Natural killer cell (primary cell): ENCODE results near the gene NT5C2. TPM values are rescaled to one million over a fixed set of nuclear protein-coding genes. Genes with fewer than 3 reads are reported as not detected.
"Not testable (repeated sequence)": the region's sequence is repeated elsewhere in the genome, so short reads cannot be mapped to it uniquely, and the experiment has no call there.

Experiments used
- ATAC-seq, 3 donors: fragments of 150-1000 bp in 2 of 3; fragments of 200-7000 bp in 1 of 3; cut with Tn5 transposase; 1 replicate in 1 of 3; 2 replicates in 2 of 3; pipeline ENCODE4 v1.10.0; 2021; ENCODE audit warnings: mild to moderate bottlenecking in 2 of 3, moderate library complexity in 2 of 3
- DNase-seq, 2 donors: peaks; one replicate each; pipeline versions ENCODE4 v3.0.0 to v3.0.0-alpha.2; 2013 to 2021; ENCODE audit warnings: mixed read lengths in 1 of 2
- H3K27ac ChIP-seq: one replicate; pipeline ENCODE4 v1.5.1; 2013; ENCODE audit warnings: mild to moderate bottlenecking, low read length
- H3K27me3 ChIP-seq: one replicate; pipeline ENCODE4 v1.6.1; 2013; ENCODE audit warnings: low read length; ENCODE audit not compliant: control insufficient read depth, insufficient read depth
- H3K36me3 ChIP-seq: one replicate; pipeline ENCODE4 v1.6.1; 2013; ENCODE audit warnings: low read length; ENCODE audit not compliant: control insufficient read depth, insufficient read depth
- H3K4me1 ChIP-seq: one replicate; pipeline ENCODE4 v1.6.1; 2013; ENCODE audit warnings: low read length; ENCODE audit not compliant: control insufficient read depth, insufficient read depth
- H3K4me3 ChIP-seq: one replicate; pipeline ENCODE4 v1.5.1; 2013; ENCODE audit warnings: low read length
- H3K9me3 ChIP-seq: one replicate; pipeline ENCODE4 v1.6.1; 2013; ENCODE audit warnings: low read length; ENCODE audit not compliant: control insufficient read depth, insufficient read depth
- H3K27ac Mint-ChIP-seq, 2 donors: one replicate each; pipeline ENCODE4 v1.8.0; 2022; ENCODE audit warnings: mild to moderate bottlenecking in 2 of 2, mixed read lengths in 2 of 2, moderate library complexity in 1 of 2
- H3K27me3 Mint-ChIP-seq, 2 donors: one replicate each; pipeline ENCODE4 v1.8.0; 2022; ENCODE audit warnings: low read depth in 2 of 2, mixed read lengths in 2 of 2
- H3K36me3 Mint-ChIP-seq: one replicate; pipeline ENCODE4 v1.8.0; 2022; ENCODE audit warnings: mixed read lengths
- H3K4me1 Mint-ChIP-seq, 2 donors: one replicate each; pipeline ENCODE4 v1.8.0; 2022; ENCODE audit warnings: mixed read lengths in 2 of 2
- H3K4me3 Mint-ChIP-seq: one replicate; pipeline ENCODE4 v1.8.0; 2022; ENCODE audit warnings: mild to moderate bottlenecking, moderate library complexity, mixed read lengths
- H3K9me3 Mint-ChIP-seq, 2 donors: one replicate each; pipeline ENCODE4 v1.8.0; 2022; ENCODE audit warnings: mixed read lengths in 2 of 2
- WGBS: methylation state at CpG from one replicate; pipeline ENCODE4 v1.1.7; 2013; ENCODE audit warnings: missing lambda C conversion rate; ENCODE audit not compliant: insufficient coverage; 5-methylcytosine and 5-hydroxymethylcytosine counted together
- intact Hi-C: fragments of 100-400 bp; cut with micrococcal nuclease; formaldehyde crosslinking; loops from one replicate; pipeline ENCODE4 v1.14.2; 2022
- total RNA-seq, 4 donors: library from RNA; stranded (reverse); fragments of 120-200 nt in 1 of 4; gene quantifications; one replicate each; pipeline versions ENCODE4 v1.2.3 to v1.2.4, GENCODE V29; 2013 to 2022
- TF ChIP-seq, protein P1 (sequence below): fragments of 200-600 bp; IDR thresholded peaks from one replicate; pipeline ENCODE4 v1.8.0; 2022; ENCODE audit warnings: antibody characterized with exemption

The NT5C2 gene
- total RNA-seq, 3 donors from 2014 or later (not counting 1 experiment from before 2014, with no cell fraction given): 84.4 to 110 (median 89.4) TPM

DNA sequence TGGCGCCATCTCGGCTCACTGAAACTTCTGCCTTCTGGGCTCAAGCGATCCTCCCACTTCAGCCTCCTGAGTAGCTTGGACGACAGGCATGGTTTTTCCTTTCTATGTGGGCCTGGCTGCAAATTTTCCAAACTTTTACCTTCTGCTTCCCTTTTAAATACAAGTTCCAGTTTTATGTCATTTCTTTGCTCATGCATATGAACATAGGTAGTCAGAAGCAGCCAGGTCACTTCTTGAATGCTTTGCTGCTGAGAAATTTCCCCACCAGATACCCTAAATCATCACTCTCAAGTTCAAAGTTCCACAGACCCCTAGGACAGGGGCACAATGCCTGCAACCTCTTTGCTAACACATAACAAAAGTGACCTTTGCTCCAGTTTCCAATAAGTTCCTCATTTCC is 31.1 kb upstream of the NT5C2 start:
- no peak overlapping the region for H3K4me3 ChIP-seq
- Mint-ChIP-seq H3K36me3 (peaks cover 11% of the 10 kb centered on the region), H3K4me1 (no peaks in the 10 kb centered on the region), H3K27ac (no peak overlapping the region), H3K4me3 (no peak overlapping the region), H3K27me3 (peaks cover 0 to 2% of the 10 kb centered on the region in 2 donors), H3K9me3 (peaks cover 3 to 8% of the 10 kb centered on the region in 2 donors)
- DNase-seq: no peak
- no peak overlapping the region for H3K27ac ChIP-seq
- no peaks in the 10 kb centered on the region for H3K36me3 ChIP-seq
- H3K27me3 ChIP-seq: no peaks in the 10 kb centered on the region
- WGBS: 97% methylated on average over 4 of the region's 4 CpGs
- TF ChIP-seq, protein P1, sequence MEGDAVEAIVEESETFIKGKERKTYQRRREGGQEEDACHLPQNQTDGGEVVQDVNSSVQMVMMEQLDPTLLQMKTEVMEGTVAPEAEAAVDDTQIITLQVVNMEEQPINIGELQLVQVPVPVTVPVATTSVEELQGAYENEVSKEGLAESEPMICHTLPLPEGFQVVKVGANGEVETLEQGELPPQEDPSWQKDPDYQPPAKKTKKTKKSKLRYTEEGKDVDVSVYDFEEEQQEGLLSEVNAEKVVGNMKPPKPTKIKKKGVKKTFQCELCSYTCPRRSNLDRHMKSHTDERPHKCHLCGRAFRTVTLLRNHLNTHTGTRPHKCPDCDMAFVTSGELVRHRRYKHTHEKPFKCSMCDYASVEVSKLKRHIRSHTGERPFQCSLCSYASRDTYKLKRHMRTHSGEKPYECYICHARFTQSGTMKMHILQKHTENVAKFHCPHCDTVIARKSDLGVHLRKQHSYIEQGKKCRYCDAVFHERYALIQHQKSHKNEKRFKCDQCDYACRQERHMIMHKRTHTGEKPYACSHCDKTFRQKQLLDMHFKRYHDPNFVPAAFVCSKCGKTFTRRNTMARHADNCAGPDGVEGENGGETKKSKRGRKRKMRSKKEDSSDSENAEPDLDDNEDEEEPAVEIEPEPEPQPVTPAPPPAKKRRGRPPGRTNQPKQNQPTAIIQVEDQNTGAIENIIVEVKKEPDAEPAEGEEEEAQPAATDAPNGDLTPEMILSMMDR: no peak
- peaks cover 10% of the 10 kb centered on the region for H3K9me3 ChIP-seq
- no peak for ATAC-seq
- no peaks in the 10 kb centered on the region for H3K4me1 ChIP-seq
- intact Hi-C loops: no loop called here

DNA sequence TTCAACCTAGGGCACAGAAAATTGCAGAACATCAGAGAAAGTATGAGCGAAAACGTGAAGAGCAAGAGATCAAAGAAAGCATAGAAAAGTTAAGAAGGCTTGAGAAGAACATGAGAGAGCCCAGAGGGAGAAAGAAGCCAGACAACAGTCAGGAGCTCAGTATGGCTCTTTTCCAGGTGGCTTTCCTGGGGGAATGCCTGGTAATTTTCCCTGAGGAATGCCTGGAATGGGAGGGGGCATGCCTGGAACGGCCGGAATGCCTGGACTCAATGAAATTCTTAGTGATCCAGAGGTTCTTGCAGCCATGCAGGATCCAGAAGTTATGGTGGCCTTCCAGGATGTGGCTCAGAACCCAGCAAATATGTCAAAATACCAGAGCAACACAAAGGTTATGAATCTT is 23.3 kb upstream of the NT5C2 start:
- H3K36me3 Mint-ChIP-seq, ATAC-seq, H3K27ac ChIP-seq, H3K4me3 Mint-ChIP-seq, H3K27me3 Mint-ChIP-seq, H3K9me3 Mint-ChIP-seq, intact Hi-C loops, DNase-seq, H3K9me3 ChIP-seq, H3K4me1 Mint-ChIP-seq, H3K4me3 ChIP-seq, H3K27ac Mint-ChIP-seq, H3K27me3 ChIP-seq, H3K36me3 ChIP-seq, H3K4me1 ChIP-seq: not testable (repeated sequence)
- WGBS: 87% methylated on average over 4 of the region's 4 CpGs

DNA sequence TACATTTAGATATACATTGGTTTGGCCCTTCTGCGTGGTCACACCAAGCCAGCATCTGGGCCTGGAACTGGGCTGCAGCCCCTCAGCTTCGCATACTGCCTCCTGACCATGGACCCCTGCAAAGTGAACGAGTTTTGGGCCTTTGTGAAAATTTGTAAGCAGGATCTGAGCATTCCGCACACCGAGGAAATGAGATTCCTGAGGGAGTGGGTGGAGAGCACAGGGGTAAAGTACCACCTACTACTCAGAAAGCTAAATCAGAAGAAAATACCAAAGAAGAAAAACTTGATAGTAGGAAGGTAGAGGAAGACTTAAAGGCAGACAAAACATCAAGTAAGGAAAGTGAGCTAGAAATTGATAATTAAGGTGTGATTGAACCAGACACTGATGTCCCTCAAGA is 22.5 kb upstream of the NT5C2 start:
- no peaks in the 10 kb centered on the region for H3K36me3 ChIP-seq
- no peak for ATAC-seq
- intact Hi-C loops: no loop called here
- no peaks in the 10 kb centered on the region for H3K4me1 ChIP-seq
- no peak for DNase-seq
- Mint-ChIP-seq H3K4me3 (no peak overlapping the region), H3K36me3 (no peaks in the 10 kb centered on the region), H3K27ac (no peak overlapping the region), H3K4me1 (no peaks in the 10 kb centered on the region), H3K9me3 (peaks cover 4 to 6% of the 10 kb centered on the region in 2 donors), H3K27me3 (no peaks in the 10 kb centered on the region)
- no peak overlapping the region for H3K4me3 ChIP-seq
- H3K27ac ChIP-seq: no peak overlapping the region
- TF ChIP-seq, protein P1: no peak
- H3K27me3 ChIP-seq: no peaks in the 10 kb centered on the region
- WGBS: 79% methylated on average over 3 of the region's 5 CpGs
- H3K9me3 ChIP-seq: no peaks in the 10 kb centered on the region

DNA sequence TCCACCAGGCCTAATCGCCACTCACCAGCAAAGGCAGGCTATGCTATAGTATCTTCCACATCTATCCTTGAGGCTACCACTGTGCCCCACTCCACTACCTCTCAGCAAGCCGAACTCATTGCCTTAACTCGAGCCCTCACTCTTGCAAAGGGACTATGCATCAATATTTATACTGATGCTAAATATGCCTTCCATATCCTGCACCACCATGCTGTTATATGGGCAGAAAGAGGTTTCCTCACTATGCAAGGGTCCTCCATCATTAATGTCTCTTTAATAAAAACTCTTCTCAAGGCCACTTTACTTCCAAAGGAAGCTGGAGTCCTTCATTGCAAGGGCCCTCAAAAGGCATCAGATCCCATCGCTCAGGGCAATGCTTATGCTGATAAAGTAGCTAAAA is 17.2 kb upstream of the NT5C2 start:
- H3K9me3 Mint-ChIP-seq, H3K36me3 ChIP-seq, H3K4me3 ChIP-seq, H3K4me1 ChIP-seq, H3K27ac Mint-ChIP-seq, H3K27ac ChIP-seq, H3K36me3 Mint-ChIP-seq, intact Hi-C loops, DNase-seq, ATAC-seq, H3K4me3 Mint-ChIP-seq, H3K4me1 Mint-ChIP-seq, H3K27me3 ChIP-seq: not testable (repeated sequence)
- H3K27me3 Mint-ChIP-seq: peaks cover 12 to 13% of the 10 kb centered on the region in 2 donors
- WGBS: 92% methylated on average over 4 of the region's 4 CpGs
- H3K9me3 ChIP-seq: peaks cover 17% of the 10 kb centered on the region

DNA sequence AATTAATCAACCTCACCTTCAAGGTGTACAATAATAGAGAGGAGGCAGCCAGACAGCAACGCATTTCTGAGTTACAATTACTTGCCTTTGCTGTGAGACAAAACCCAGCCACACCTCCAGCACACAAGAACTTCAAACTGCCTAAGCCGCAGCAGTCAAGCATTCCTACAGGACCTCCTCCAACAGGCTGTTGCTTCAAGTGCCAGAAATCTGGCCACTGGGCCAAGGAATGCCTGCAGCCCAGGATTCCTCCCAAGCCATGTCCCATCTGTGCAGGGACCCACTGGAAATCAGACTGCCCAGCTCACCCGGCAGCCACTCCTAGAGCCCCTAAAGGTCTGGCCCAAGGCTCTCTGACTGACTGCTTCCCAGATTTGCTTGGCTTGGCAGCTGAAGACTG is 14.6 kb upstream of the NT5C2 start:
- not testable (repeated sequence) for H3K36me3 ChIP-seq, ATAC-seq
- WGBS: 93% methylated on average over 3 of the region's 3 CpGs

More for the DNA sequence above, 14.6 kb upstream of the NT5C2 start:
- H3K27me3 ChIP-seq, H3K4me1 Mint-ChIP-seq, H3K27ac Mint-ChIP-seq, H3K36me3 Mint-ChIP-seq, H3K4me3 ChIP-seq, intact Hi-C loops, H3K9me3 Mint-ChIP-seq, H3K4me1 ChIP-seq, H3K27ac ChIP-seq, H3K4me3 Mint-ChIP-seq, DNase-seq: not testable (repeated sequence)
- H3K9me3 ChIP-seq: peaks cover 17% of the 10 kb centered on the region
- H3K27me3 Mint-ChIP-seq: peaks cover 12 to 13% of the 10 kb centered on the region in 2 donors
